DMS 273 treated with DMSO at 0.1 percent for 48 hours (cell line): ENCODE measurements around the gene BBS2.

ENCODE experiments used
- DNase-seq: peaks from one replicate; lab custom pipeline; 2025; lab: John Stamatoyannopoulos, UW

The BBS2 gene

GRCh38 chr16:56477096-56477878 lies 42.5 kb downstream of the BBS2 start:
- no peak for DNase-seq

DNA sequence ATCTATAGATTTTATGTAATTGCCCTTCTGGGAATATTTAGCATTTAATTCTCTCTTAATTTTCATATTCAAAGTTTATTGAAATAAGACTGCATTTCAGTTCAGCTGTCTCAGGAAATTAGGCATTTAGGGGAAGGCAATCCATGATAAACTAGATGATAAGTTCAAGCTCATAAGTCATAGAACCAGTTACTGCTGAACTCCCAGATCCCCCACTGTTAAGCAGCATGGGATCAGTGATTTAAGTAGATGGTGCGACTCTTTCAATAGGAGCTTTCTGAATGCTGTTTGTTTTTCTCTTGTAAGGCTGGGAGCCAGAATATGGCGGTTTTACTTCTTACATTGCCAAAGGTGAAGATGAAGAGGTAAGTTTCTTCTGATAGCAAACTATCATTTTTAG lies 44.6 kb downstream of the BBS2 start:
- DNase-seq, result no peak

DNA sequence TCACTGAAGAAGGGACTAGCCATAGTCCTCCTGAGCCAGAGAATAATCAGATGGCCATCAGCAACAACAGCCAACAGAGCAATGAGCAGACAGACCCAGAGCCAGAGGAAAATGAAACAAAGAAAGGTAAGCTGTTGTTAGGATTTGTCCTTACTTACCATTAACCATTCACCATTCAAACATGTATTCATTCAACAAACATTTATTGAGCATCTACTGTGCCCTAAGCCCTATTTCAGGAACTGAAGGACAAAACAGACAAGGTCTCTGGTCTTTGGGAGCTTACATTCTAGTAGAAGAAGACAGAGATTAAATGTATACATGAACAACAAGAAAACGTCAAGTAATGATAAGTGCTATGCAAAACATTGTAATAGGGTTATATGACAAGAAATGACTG lies 49.2 kb downstream of the BBS2 start:
- DNase-seq, result no peak

DNA sequence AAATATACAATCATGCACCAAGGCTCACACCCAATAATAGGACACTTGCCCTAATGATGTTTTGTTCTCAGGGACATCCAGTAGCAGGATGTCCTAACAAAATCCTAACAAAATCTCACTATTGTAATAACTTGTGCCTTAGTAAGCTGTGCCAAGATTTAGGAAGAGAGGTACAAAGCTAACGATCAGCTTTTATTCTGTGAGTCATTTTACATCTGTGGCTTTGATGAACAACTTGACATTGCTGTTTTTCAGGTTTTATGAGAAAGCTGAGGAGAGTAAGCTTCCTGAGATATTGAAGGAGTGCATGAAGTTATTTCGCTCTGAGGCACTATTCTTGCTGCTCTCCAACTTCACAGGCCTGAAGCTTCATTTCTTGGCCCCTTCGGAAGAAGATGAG lies 49.6 kb downstream of the BBS2 start:
- no peak for DNase-seq

GRCh38 chr16:56469748-56470147 lies 50.1 kb downstream of the BBS2 start:
- no peak for DNase-seq

DNA sequence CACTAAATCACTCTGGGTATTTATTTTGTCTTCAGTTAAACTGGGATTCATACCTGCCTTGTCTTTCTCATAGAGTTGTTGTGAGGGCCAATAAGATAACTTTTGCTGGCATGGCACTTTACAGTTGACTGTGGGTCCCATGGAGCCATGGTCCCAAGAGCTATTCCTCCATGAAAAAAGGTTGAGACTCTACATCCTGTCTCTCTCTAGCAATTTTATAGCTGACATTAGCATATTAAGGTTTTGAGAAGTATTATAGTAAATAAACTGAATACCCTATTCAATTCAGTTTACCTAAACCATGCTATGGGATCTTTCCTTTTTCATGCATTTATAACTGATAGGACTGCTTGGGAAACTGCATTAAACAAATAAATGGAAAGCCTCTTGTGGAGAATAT lies 51.0 kb downstream of the BBS2 start:
- DNase-seq, result no peak

DNA sequence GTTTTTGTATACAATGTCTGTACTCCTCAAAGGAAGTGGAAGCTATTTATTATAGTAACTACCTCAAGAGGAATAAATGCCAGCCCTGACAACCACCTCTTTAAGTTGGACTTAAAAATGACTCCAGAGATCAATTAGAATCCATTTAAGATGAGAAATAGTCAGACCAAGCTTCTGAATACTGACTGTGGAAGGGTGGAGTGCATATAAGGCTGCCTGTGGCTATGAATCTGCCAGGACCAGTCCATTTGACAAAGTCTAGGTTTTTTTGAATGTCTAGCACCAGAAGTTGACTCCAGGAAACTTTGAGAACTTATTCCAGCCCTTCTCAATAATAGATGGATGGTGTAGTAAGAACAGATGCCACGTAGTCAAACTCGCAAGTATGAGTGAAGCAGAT lies 53.5 kb downstream of the BBS2 start:
- DNase-seq, result no peak

GRCh38 chr16:56463153-56463552 lies 56.7 kb downstream of the BBS2 start:
- no peak for DNase-seq

GRCh38 chr16:56462064-56462796 lies 57.6 kb downstream of the BBS2 start:
- DNase-seq, result no peak

DNA sequence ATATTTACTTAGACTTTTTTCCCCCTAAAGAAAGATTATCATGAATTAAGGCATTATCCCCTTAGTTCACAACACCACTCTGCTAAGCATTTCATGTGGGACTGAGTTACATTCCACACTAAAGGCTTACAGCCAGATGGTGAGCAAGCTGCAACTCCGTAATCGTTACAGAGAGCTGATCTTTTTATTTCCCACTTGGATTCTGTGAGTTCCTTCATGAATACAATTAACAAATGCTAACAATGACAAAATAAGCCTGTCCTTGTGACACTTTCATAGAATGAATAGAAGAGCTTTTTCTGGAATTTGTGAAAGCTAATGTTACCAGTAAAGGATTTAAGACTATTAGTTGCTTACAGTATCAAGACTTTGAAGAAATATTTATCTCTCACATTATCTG lies 59.7 kb downstream of the BBS2 start:
- no peak for DNase-seq

GRCh38 chr16:56457927-56458470 lies 61.8 kb downstream of the BBS2 start:
- no peak for DNase-seq

- DNase-seq, result no peak
These were observed 67.8 kb downstream of the BBS2 start for GRCh38 chr16:56451753-56452689.

- peak; percentile 98 for DNase-seq
These were observed 68.7 kb downstream of the BBS2 start, which contains the start of the genes NUDT21 and OGFOD1 for GRCh38 chr16:56450986-56451752. TSS of gene NUDT21 (minus strand) at chr16:56451332. CDS start at chr16:56451202, 130 bp downstream. TSS of gene OGFOD1 (plus strand) at chr16:56451554. CDS start at chr16:56451613, 59 bp downstream.

GRCh38 chr16:56450275-56450985 lies 69.4 kb downstream of the BBS2 start:
- no peak for DNase-seq

DNA sequence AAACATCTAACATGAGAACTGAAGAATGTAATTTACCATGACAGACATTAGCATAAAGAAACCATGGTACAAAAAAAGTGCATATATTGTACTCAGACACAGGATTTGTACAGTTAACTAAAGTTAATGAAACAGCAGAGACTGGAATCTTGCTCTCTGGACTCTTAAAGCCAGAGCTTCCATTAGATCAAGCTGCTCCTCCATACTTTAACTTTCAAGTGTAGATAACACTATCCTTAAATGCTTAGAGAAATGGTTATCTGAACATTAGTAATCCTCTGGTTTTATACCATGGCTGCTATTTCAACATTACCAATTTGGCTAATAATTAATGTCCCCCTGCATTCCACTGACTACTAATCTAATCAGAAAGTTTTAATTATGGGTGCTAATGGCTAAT lies 71.8 kb downstream of the BBS2 start:
- no peak for DNase-seq

DNA sequence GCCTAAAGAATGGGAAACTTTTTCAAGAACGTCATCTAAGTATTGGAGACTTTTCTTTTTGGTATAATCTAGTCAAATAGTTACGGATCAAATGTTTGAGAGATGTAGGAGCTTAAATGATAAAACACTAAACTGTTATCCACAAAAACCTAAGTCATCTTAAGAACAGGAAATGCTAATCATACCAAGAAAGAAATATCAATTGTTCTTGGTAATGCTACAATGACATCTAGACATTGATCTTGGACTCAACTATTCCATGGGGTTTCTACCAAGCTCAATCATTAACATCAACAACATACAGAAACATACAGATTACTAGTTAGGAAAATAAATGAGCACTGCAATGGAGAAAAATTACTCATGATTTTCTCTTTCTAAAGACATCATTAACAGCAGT lies 72.5 kb downstream of the BBS2 start:
- no peak for DNase-seq

- no peak for DNase-seq
These were observed 81.8 kb downstream of the BBS2 start for GRCh38 chr16:56438038-56438437.

DNA sequence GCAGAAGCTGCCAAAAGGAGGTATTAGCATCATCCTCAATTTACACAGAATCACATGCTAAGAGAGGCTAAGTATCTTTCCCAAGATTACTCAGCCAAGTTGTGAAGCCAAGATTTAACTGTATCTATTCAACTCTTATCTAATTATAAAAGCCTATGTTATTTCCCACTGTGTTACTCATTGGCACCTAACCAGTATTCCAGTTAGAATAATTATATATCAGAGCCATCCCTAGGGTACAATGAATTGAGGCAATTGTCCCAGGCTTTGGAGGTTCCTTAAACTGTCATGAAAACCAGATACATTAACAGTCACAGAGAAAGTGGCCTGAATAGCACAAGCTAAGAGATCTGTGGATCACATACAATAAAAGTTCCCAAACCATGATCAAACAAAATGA lies 83.6 kb downstream of the BBS2 start:
- DNase-seq, result no peak
